Stomach (tissue), 4 donors: ENCODE measurements around the gene PLLP.

ENCODE experiments used
- CTCF ChIP-seq, 7 experiments: fragments of 450-650 bp in 4 of 7; fragments of 200-600 bp in 3 of 7; sonication (generic) in 3 of 7; IDR thresholded peaks; one replicate each; pipeline ENCODE4 v1.5.1; 2016 to 2019; ENCODE audit warnings: antibody characterized with exemption in 7 of 7, control low read depth in 2 of 7, mild to moderate bottlenecking in 1 of 7
- EP300 ChIP-seq: sonication (generic); formaldehyde crosslinking; IDR thresholded peaks from one replicate; pipeline ENCODE4 v1.6.1; 2017; ENCODE audit warnings: antibody characterized with exemption
- POLR2A ChIP-seq, 4 donors: fragments of 450-650 bp; IDR thresholded peaks; one replicate each; pipeline ENCODE4 v1.6.1; 2016; ENCODE audit warnings: antibody characterized with exemption in 4 of 4, control low read depth in 2 of 4, mild to moderate bottlenecking in 1 of 4, moderate library complexity in 1 of 4

DNA sequence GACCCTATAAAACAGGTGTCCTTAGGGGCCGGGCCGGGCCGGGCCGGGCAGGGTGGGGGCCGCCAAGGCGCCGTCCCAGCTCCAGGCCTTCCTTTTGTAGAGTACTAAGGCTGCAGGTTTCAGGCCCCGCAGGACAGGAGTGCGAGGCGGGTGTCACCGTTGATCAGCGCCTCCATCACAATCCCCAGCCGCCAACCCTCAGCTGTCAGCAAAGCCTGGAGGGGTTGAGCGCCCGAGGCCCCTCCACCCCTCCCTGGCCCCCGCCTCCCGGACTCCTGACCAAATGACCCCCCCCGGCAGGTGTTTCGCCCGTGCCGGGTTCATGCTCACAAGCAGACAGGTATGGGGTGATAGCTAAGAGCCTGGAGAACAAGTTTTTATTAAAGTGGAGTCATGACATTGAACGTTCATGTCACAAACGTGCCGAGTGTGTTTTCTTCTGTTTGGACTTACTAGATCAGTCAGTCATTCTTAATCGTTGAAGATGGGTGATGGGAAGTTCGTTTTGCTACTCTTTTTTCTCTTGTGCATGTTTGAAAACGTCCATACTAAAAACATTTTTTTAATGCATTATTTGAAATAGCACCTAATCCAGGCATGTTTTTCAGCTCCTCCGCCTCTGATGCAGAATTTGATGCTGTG is 38.9 kb downstream of the PLLP start:
- TF ChIP-seq CTCF (IDR thresholded peaks at IDR 0.05) (no peak), POLR2A (IDR thresholded peaks at IDR 0.05) (no peak), EP300 (no peak)
